Right atrium auricular region (tissue), 2 donors: ENCODE measurements around the gene MRPS25. TPM values are rescaled to one million over a fixed set of nuclear protein-coding genes. Genes with fewer than 3 reads are reported as not detected.

Experiments
- DNase-seq: peaks from one replicate; pipeline ENCODE4 v3.0.0-alpha.2; 2019; ENCODE audit warnings: low spot score
- H3K27ac ChIP-seq, 2 donors: fragments of 200-600 bp; sonication (generic); 1 replicate in 1 of 2; 2 replicates in 1 of 2; pipeline ENCODE4 v1.5.1; 2016 to 2019
- H3K27me3 ChIP-seq, 2 donors: fragments of 200-600 bp; sonication (generic); one replicate each; pipeline versions ENCODE4 v1.5.1 to v1.6.0; 2017 to 2019
- H3K36me3 ChIP-seq: fragments of 200-600 bp; sonication (generic); one replicate; pipeline ENCODE4 v1.5.1; 2016
- H3K4me1 ChIP-seq, 2 donors: fragments of 200-600 bp; sonication (generic); one replicate each; pipeline versions ENCODE4 v1.5.1 to v1.6.0; 2017 to 2019
- H3K4me3 ChIP-seq, 2 donors: fragments of 200-600 bp; sonication (generic); 1 replicate in 1 of 2; 2 replicates in 1 of 2; pipeline ENCODE4 v1.5.1; 2017 to 2019; ENCODE audit warnings: mild to moderate bottlenecking in 1 of 2, moderate library complexity in 1 of 2
- H3K9me3 ChIP-seq, 2 donors: fragments of 200-600 bp; sonication (generic); one replicate each; pipeline ENCODE4 v1.5.1; 2019
- total RNA-seq, 2 donors: library from RNA; depleted of rRNA; stranded (reverse); fragments of >200 nt; gene quantifications; one replicate each; pipeline ENCODE4 v1.1.0, GENCODE V29; 2016
- TF ChIP-seq, protein P1 (sequence below), 2 donors: fragments of 200-600 bp; sonication (generic); IDR thresholded peaks; one replicate each; pipeline ENCODE4 v1.5.1; 2019; ENCODE audit warnings: antibody characterized with exemption in 2 of 2

Gene MRPS25
- total RNA-seq, 2 donors from 2014 or later, result 29.2 to 121 TPM

DNA sequence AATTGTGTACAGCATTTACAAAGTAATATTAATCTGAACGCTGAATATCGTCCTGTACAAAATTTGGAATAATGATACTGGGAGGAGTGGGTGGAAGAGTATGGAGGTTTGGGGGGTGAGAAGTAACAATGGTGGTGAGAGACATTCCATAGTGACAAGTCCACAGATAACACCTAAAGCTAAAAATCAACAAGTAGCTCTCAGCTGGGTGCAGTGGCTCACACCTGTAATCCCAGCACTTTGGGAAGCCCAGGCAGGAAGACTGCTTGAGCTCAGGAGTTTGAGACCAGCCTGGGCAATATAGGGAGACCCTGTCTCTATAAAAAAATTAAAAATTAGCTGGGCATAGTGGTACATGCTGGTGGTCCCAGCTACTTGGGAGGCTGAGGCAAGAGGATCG is 5.1 kb downstream of the MRPS25 start:
- peaks cover 29% of the 10 kb centered on the region for H3K36me3 ChIP-seq
- H3K27ac ChIP-seq, result no peak overlapping the region
- H3K27me3 ChIP-seq, result no peaks in the 10 kb centered on the region
- no peaks in the 10 kb centered on the region for H3K9me3 ChIP-seq
- no peak for DNase-seq
- H3K4me3 ChIP-seq, result no peak overlapping the region
- peaks cover 0 to 15% of the 10 kb centered on the region in 2 donors for H3K4me1 ChIP-seq
- TF ChIP-seq, protein P1, sequence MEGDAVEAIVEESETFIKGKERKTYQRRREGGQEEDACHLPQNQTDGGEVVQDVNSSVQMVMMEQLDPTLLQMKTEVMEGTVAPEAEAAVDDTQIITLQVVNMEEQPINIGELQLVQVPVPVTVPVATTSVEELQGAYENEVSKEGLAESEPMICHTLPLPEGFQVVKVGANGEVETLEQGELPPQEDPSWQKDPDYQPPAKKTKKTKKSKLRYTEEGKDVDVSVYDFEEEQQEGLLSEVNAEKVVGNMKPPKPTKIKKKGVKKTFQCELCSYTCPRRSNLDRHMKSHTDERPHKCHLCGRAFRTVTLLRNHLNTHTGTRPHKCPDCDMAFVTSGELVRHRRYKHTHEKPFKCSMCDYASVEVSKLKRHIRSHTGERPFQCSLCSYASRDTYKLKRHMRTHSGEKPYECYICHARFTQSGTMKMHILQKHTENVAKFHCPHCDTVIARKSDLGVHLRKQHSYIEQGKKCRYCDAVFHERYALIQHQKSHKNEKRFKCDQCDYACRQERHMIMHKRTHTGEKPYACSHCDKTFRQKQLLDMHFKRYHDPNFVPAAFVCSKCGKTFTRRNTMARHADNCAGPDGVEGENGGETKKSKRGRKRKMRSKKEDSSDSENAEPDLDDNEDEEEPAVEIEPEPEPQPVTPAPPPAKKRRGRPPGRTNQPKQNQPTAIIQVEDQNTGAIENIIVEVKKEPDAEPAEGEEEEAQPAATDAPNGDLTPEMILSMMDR (IDR thresholded peaks at IDR 0.05), result no peak

DNA sequence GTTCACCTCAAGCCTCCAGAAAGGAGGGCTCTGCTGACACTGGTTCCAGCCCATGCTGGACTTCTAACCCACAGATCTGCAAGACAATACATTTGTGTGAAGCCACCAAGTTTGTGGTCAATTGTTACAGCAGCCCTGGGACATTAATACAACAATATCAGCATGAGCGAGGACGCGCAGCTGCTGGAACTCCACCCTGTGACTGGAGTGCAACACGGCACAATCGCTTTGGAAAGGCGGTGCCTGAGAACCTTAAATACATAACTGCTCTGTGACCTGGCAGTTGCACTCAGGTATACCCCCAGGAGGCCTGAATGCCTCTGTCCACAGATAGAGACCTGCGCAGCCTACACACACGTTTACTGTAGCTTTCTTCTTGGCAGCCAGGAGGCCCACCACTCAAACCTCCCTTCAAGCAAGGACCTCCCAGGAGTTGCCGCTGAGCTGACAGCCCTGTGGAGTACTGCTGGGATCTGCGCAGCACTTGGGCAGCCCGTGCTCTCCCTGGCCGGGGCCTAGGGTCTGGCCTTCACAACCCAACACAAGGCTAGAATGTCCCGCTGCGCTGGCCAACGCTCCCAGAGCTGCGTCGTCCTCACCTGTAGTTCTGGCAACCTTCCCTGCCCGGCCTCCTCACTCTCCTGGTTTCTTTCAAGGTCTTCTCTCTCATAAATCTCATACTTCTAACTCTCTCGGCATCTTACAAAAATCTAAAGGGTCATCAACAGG is 8.3 kb downstream of the MRPS25 start:
- Histone ChIP-seq H3K27ac (no peak overlapping the region), H3K4me1 (no peaks in the 10 kb centered on the region), H3K36me3 (peaks cover 45% of the 10 kb centered on the region), H3K9me3 (no peaks in the 10 kb centered on the region), H3K27me3 (no peaks in the 10 kb centered on the region), H3K4me3 (no peak overlapping the region)
- TF ChIP-seq, protein P1 (IDR thresholded peaks at IDR 0.05), result no peak
- DNase-seq, result no peak

DNA sequence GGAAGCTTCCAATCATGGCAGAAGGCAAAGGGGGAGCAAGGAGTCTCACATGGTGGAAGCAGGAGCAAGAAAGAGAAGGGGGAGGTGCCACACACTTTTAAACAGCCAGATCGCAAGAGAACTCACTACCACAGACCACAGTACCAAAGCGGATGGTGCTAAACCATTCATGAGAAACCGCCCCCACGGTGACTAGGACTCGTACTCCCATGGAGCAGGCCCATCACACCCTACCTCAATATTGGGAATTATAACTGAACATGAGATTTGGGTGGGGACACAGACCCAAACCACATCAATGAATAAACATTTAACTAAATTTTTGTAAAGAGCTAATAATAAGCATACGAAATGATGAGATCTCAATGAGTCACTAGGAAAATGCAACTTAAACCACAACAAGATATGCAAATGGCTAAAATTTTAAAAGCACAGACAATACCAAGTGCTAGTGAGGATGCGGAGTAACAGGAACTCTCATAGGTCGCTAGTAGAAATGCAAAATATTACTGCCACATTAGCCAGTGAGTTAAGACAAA is 10.0 kb downstream of the MRPS25 start:
- no peak for DNase-seq
- Histone ChIP-seq H3K4me3 (no peak overlapping the region), H3K4me1 (no peaks in the 10 kb centered on the region), H3K36me3 (peaks cover 58% of the 10 kb centered on the region), H3K27ac (no peak overlapping the region), H3K27me3 (no peaks in the 10 kb centered on the region), H3K9me3 (no peaks in the 10 kb centered on the region)
- TF ChIP-seq, protein P1 (IDR thresholded peaks at IDR 0.05), result no peak

DNA sequence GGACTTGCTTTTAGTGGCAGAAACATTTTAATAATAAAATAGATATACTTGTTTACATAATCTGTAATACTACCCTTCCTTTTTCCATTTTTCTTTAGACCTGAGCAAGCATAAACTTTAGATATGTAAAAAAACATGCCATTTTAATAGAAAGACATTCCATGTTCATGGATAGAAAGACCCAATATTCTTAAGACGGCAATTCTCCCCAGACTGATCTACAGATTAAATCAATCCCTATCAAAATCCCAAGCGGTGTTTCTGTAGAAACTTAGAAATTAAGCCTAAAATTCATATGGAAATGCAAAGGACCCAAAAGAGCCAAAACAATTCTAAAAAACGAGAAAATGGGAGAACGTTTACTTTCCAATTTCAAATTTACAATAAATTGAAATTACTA is 11.6 kb downstream of the MRPS25 start:
- peaks cover 65% of the 10 kb centered on the region for H3K36me3 ChIP-seq

DNA sequence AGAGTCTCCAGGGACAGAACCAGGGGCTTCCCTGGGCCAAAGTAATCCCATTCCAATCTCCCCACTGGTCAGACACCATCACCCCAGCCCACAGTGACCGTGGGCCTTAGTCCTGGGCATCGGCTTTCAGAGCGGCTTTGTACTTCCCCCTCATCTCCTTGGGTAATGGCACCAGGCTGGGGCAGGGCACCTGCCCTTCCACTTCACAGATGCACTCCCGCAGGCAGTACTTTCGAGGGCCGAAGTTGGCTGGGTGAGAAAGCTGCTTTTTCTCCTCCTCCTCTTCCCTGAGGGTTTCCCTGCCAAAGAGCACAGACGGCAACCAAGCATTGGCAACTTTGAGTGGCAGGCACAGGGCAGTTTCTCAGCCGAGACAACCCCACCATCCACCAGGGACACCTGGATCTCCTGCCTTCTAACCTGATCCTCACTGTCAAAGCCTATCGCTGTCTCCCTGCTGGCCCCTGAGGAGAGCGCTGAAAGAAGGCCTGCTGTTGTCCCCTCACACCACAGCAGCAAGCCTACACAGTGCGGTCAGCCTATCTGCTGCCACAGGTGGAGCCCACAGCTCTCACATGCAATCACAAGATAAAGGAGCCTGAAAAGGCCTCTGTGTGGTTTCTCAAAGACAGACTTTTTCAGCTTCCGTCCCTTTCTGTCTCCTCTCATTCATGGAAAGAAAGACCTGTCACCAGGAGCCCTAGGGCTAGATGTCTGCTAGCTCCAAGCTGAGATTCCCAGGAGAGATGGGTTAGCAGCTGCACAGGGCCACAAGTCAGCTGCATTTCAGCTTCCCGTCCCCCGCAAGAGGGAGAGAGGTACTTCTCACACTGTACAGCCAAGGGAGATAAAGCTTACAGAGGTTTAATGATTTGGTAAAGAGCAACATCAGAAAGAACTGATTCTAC is 12.5 kb downstream of the MRPS25 start:
- Histone ChIP-seq H3K36me3 (peaks cover 65% of the 10 kb centered on the region), H3K4me1 (no peaks in the 10 kb centered on the region), H3K27me3 (no peaks in the 10 kb centered on the region), H3K9me3 (no peaks in the 10 kb centered on the region), H3K27ac (no peak overlapping the region), H3K4me3 (no peak overlapping the region)
- TF ChIP-seq, protein P1 (IDR thresholded peaks at IDR 0.05), result no peak
- no peak for DNase-seq

More for the DNA sequence above, 11.6 kb downstream of the MRPS25 start:
- H3K27me3 ChIP-seq, result no peaks in the 10 kb centered on the region
- TF ChIP-seq, protein P1 (IDR thresholded peaks at IDR 0.05), result no peak
- H3K4me3 ChIP-seq, result no peak overlapping the region
- no peaks in the 10 kb centered on the region for H3K9me3 ChIP-seq
- H3K4me1 ChIP-seq, result no peaks in the 10 kb centered on the region
- DNase-seq, result no peak
- H3K27ac ChIP-seq, result no peak overlapping the region
